ENCODE measurements around the gene ASCC2. TPM values are rescaled to one million over a fixed set of nuclear protein-coding genes. Genes with fewer than 3 reads are reported as not detected.

ASCC2 gene
- total and polyA plus RNA-seq, 2 donors (not counting 3 experiments of a cell fraction or from before 2014, with no cell fraction given): 43.6 to 60.7 TPM

DNA sequence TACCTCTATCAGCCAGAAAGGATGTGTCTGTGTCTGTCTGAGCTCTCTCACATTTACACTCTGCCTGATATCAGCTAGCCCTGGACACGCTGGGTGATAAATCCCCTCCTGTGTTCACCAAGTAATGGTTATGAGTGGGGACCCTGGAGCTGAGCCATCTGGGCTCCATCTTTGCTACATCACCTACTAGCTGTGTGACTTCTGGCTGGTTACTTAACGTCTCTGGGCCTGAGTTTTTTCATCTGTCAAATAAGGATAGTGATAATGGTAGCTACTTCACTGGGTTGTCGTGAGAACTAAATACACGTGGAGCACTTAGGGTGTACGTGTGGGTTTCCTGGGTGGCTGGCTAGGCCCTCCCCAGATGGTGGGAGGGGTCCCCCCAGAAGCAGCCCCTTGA lies 48.0 kb downstream of the ASCC2 start:
- no peak overlapping the region for H2AFZ ChIP-seq (ENCODE audit: low read depth, low read length)
- no TSS peak for BruUV-seq (replicated peaks)
- TF ChIP-seq, protein P1, sequence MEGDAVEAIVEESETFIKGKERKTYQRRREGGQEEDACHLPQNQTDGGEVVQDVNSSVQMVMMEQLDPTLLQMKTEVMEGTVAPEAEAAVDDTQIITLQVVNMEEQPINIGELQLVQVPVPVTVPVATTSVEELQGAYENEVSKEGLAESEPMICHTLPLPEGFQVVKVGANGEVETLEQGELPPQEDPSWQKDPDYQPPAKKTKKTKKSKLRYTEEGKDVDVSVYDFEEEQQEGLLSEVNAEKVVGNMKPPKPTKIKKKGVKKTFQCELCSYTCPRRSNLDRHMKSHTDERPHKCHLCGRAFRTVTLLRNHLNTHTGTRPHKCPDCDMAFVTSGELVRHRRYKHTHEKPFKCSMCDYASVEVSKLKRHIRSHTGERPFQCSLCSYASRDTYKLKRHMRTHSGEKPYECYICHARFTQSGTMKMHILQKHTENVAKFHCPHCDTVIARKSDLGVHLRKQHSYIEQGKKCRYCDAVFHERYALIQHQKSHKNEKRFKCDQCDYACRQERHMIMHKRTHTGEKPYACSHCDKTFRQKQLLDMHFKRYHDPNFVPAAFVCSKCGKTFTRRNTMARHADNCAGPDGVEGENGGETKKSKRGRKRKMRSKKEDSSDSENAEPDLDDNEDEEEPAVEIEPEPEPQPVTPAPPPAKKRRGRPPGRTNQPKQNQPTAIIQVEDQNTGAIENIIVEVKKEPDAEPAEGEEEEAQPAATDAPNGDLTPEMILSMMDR (IDR thresholded peaks at IDR 0.05; ENCODE audit: extremely low read depth in 1 of 2, insufficient read depth in 1 of 2, low read depth in 1 of 2, low read length in 2 of 2): no peak
- TF ChIP-seq EZH2 (IDR thresholded peaks at IDR 0.05; ENCODE audit: borderline replicate concordance, low read depth, low read length, severe bottlenecking): no peak
- no peak for TF ChIP-seq POLR2A (IDR thresholded peaks at IDR 0.05; ENCODE audit: low read depth, low read length)
- no peak for TF ChIP-seq FOS (IDR thresholded peaks at IDR 0.05; ENCODE audit: borderline replicate concordance, insufficient read depth, low read length)
- no peak for TF ChIP-seq MYC (IDR thresholded peaks at IDR 0.05; ENCODE audit: low read depth, low read length)
- no peaks in the 10 kb centered on the region for H3K9me3 ChIP-seq (replicated peaks; ENCODE audit: control insufficient read depth, insufficient read depth, low read length)
- H3K27me3 ChIP-seq (ENCODE audit: control insufficient read depth in 2 of 2, insufficient read depth in 2 of 2, low read length in 2 of 2): no peaks in the 10 kb centered on the region
- no peaks in the 10 kb centered on the region for H3K79me2 ChIP-seq (ENCODE audit: control insufficient read depth, insufficient read depth, low read length)
- H3K4me2 ChIP-seq (ENCODE audit: insufficient read depth, low read length): no peak overlapping the region
- dilution Hi-C loops (cut with MboI; ENCODE audit: extremely low pct_ligation_motif_present, low sequenced_read_pairs) (no loop called here), intact Hi-C loops (cut with micrococcal nuclease) (loop anchor here (10.0 kb wide), 1 partner anchor 295 kb away; the partner anchor contains the start of gene HORMAD2)
- POLR2A ChIA-PET: no interaction called here
- no peaks in the 10 kb centered on the region for H4K20me1 ChIP-seq (replicated peaks; ENCODE audit: control insufficient read depth, extremely low read depth, insufficient read depth, low read length)
- no peak overlapping the region for H3K4me3 ChIP-seq (replicated peaks in 1 of 3; ENCODE audit: insufficient read depth in 1 of 3, low read depth in 1 of 3, low read length in 3 of 3)
- CTCF ChIA-PET: interaction anchor here (1.2 kb wide), 1 partner anchor 215 kb away, joined by 3 read pairs; no protein-coding TSS in a partner anchor
- FAIRE-seq (no peak), DNase-seq (ENCODE audit: low read depth, low spot score) (no peak)
- peaks cover 14 to 36% of the 10 kb centered on the region in 2 experiments for H3K36me3 ChIP-seq (ENCODE audit: control insufficient read depth in 2 of 2, extremely low read depth in 1 of 2, insufficient read depth in 2 of 2, low read length in 2 of 2)
- no peaks in the 10 kb centered on the region for H3K4me1 ChIP-seq (ENCODE audit: control insufficient read depth, extremely low read depth, insufficient read depth, low read length)
- H3K9me1 ChIP-seq (replicated peaks; ENCODE audit: control insufficient read depth, extremely low read depth, insufficient read depth, low read length): no peaks in the 10 kb centered on the region
- no peak overlapping the region for H3K27ac ChIP-seq (ENCODE audit: insufficient read depth, low read depth, low read length)
- no peak overlapping the region for H3K9ac ChIP-seq (replicated peaks; ENCODE audit: extremely low read depth, insufficient read depth, low read length)

All from endothelial cell of umbilical vein (primary cell).